HL-60 (cell line): Measurements from ENCODE around the gene CERKL.

Experiments used
- DNase-seq, 2 experiments: peaks; one replicate each; pipeline ENCODE4 v3.0.0-alpha.2; 2010 to 2020; ENCODE audit warnings: low read depth in 1 of 2, low spot score in 1 of 2
- H3K27ac ChIP-seq: fragments of 250-450 bp; sonication (Bioruptor Pico); replicated peaks from 2 replicates; pipeline ENCODE4 v1.5.1; 2020; ENCODE audit warnings: mild to moderate bottlenecking, moderate library complexity
- H3K27me3 ChIP-seq: fragments of 250-450 bp; sonication (Bioruptor Pico); 2 replicates; pipeline ENCODE4 v1.5.1; 2021; ENCODE audit warnings: mild to moderate bottlenecking, moderate library complexity; ENCODE audit not compliant: insufficient read depth, poor library complexity, severe bottlenecking
- H3K4me3 ChIP-seq: replicated peaks from 2 replicates; pipeline ENCODE4 v1.5.1; 2011; ENCODE audit warnings: mild to moderate bottlenecking, control low read depth, low read length; ENCODE audit not compliant: insufficient read depth
- GABPA ChIP-seq: IDR thresholded peaks from 2 replicates; pipeline ENCODE4 v1.6.1; 2012; ENCODE audit warnings: low read depth
- POLR2AphosphoS5 ChIP-seq: IDR thresholded peaks from 2 replicates; pipeline ENCODE4 v1.6.1; 2012; ENCODE audit warnings: low read depth
- SPI1 ChIP-seq: IDR thresholded peaks from 2 replicates; pipeline ENCODE4 v1.6.1; 2012; ENCODE audit warnings: low read depth, mild to moderate bottlenecking, borderline replicate concordance
- TF ChIP-seq, protein P1 (sequence below): IDR thresholded peaks from one replicate; pipeline ENCODE4 v1.5.1; 2011; ENCODE audit warnings: low read length, control low read depth, inconsistent platforms; ENCODE audit not compliant: insufficient read depth
- TF ChIP-seq, protein P2 (sequence below): IDR thresholded peaks from 2 replicates; pipeline ENCODE4 v1.6.1; 2012; ENCODE audit warnings: low read depth; ENCODE audit not compliant: insufficient replicate concordance

Gene CERKL

DNA sequence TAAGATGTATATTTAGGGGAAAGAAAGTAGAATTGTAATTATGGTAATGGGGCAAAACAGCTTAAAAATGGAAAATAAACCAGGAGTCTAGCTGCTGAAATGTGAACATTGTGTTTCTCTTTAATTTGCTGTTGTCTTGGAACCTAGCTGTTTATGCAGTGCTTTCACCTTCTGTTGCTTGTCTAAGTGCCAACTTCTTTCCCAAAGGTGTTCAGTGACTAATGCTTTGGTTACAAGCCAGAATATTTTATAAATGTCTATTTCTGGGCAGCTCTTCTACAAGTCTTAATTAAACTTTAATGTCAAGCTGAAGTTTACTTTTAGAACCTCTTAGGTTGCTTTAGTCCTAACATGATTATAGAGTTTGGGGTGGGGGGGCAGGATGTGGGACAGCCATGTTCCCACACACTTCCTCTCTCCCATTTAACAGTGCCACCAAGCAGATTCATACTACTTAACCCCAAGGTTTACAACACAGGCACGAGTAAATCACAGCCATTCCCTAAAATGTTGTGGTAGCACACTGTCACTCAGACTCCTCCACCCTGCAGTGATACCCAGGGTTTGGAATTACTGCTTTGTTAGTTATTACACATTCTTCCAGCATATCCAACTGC is 139.1 kb downstream of the CERKL start:
- Histone ChIP-seq H3K27ac (no peak overlapping the region), H3K27me3 (no peaks in the 10 kb centered on the region), H3K4me3 (no peak overlapping the region)
- no peak for DNase-seq
- TF ChIP-seq POLR2AphosphoS5 (peak; percentile 30; the same call in 1 of the 2 replicates), GABPA (no peak)

DNA sequence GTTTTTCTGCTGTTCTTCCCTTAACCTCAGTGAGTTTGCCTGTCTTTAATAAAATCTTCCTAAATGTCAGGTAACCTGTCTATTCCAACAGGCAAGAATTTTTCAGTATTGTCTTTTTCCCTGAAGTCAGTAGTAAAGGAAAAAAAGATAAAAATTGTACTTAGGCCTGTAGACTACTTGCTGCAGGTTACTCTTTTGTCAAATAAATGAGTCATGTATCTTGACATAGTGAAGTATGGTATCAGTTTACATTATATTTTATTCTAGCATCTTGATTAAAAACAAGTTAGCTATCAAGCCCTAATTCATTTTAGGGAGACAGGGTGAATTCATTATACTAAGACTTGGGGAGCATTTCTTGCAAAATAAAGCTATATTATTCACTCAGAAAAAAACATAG is 139.9 kb downstream of the CERKL start:
- TF ChIP-seq, protein P1, sequence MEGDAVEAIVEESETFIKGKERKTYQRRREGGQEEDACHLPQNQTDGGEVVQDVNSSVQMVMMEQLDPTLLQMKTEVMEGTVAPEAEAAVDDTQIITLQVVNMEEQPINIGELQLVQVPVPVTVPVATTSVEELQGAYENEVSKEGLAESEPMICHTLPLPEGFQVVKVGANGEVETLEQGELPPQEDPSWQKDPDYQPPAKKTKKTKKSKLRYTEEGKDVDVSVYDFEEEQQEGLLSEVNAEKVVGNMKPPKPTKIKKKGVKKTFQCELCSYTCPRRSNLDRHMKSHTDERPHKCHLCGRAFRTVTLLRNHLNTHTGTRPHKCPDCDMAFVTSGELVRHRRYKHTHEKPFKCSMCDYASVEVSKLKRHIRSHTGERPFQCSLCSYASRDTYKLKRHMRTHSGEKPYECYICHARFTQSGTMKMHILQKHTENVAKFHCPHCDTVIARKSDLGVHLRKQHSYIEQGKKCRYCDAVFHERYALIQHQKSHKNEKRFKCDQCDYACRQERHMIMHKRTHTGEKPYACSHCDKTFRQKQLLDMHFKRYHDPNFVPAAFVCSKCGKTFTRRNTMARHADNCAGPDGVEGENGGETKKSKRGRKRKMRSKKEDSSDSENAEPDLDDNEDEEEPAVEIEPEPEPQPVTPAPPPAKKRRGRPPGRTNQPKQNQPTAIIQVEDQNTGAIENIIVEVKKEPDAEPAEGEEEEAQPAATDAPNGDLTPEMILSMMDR: no peak
- no peak for TF ChIP-seq GABPA
- TF ChIP-seq, protein P2, sequence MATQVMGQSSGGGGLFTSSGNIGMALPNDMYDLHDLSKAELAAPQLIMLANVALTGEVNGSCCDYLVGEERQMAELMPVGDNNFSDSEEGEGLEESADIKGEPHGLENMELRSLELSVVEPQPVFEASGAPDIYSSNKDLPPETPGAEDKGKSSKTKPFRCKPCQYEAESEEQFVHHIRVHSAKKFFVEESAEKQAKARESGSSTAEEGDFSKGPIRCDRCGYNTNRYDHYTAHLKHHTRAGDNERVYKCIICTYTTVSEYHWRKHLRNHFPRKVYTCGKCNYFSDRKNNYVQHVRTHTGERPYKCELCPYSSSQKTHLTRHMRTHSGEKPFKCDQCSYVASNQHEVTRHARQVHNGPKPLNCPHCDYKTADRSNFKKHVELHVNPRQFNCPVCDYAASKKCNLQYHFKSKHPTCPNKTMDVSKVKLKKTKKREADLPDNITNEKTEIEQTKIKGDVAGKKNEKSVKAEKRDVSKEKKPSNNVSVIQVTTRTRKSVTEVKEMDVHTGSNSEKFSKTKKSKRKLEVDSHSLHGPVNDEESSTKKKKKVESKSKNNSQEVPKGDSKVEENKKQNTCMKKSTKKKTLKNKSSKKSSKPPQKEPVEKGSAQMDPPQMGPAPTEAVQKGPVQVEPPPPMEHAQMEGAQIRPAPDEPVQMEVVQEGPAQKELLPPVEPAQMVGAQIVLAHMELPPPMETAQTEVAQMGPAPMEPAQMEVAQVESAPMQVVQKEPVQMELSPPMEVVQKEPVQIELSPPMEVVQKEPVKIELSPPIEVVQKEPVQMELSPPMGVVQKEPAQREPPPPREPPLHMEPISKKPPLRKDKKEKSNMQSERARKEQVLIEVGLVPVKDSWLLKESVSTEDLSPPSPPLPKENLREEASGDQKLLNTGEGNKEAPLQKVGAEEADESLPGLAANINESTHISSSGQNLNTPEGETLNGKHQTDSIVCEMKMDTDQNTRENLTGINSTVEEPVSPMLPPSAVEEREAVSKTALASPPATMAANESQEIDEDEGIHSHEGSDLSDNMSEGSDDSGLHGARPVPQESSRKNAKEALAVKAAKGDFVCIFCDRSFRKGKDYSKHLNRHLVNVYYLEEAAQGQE: no peak
- TF ChIP-seq SPI1: no peak
- TF ChIP-seq POLR2AphosphoS5: no peak
- Histone ChIP-seq H3K27me3 (no peaks in the 10 kb centered on the region), H3K27ac (no peak overlapping the region), H3K4me3 (no peak overlapping the region)
- DNase-seq: no peak

DNA sequence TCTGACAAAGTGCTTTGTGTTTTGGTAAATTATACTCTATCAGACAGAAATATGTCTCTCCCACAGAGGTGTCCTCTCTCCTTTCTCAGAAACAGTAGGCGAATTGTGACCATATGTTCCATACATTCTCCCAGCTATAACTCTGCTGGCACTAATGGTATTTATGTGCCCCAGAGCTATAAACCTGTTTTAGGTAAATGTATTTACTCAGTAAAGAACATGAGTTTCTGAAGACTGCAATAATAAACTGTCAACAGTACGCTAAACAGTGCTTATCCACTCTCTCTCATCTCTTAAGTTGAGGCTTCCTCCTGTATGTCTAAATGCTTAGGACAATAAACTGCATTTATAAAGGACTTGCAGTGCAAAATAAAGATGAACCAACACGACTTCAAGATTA is 141.2 kb downstream of the CERKL start:
- no peak for DNase-seq
- Histone ChIP-seq H3K4me3 (no peak overlapping the region), H3K27ac (no peak overlapping the region), H3K27me3 (no peaks in the 10 kb centered on the region)
- TF ChIP-seq GABPA (no peak), POLR2AphosphoS5 (no peak), SPI1 (no peak)
- TF ChIP-seq, protein P1: no peak
- TF ChIP-seq, protein P2: no peak

DNA sequence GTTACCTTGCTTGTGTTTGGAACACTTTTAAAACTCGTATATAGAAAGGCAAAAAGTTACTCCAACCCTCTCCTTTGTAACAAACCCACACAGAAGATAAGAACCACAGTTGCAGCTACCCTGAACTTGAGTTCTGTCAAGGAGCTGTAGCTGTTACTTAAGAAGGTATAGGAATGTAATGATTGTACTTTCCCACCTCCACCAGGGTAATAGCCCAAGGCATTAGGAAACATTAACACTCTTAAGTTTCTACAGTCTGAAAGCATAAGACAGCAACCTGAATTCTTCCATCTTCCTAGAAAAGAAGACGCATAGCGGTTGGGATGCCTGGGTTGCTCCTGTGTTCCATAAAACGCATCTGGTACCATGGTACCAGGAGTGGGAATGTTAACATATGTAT is 156.7 kb downstream of the CERKL start:
- H3K27me3 ChIP-seq: no peaks in the 10 kb centered on the region
- H3K27ac ChIP-seq: no peak overlapping the region
- no peak overlapping the region for H3K4me3 ChIP-seq
- no peak for DNase-seq
- TF ChIP-seq, protein P2: no peak
- TF ChIP-seq GABPA (no peak), SPI1 (no peak), POLR2AphosphoS5 (no peak)
- TF ChIP-seq, protein P1: no peak
